HepG2 (cell line): ENCODE data around the gene MYOCOS. TPM values are rescaled to one million over a fixed set of nuclear protein-coding genes. Genes with fewer than 3 reads are reported as not detected.
A peak's percentile ranks its signal among the peaks of the same experiment; 100 is the strongest.

Experiments used
- ATAC-seq: fragments of 200-7000 bp; cut with Tn5 transposase; 3 replicates; pipeline ENCODE4 v1.9.1; 2020; ENCODE audit warnings: mild to moderate bottlenecking, moderate library complexity
- Bru-seq: library from RNA; stranded (reverse); fragments of 400-500 nt; gene quantifications from one replicate; lab custom pipeline; 2021; lab: Mats Ljungman, UMichigan
- BruChase-seq, 2 experiments: library from RNA; stranded (reverse); fragments of 400-500 nt; gene quantifications; one replicate each; lab custom pipeline; 2021; lab: Mats Ljungman, UMichigan
- BruUV-seq: library from RNA; stranded (reverse); fragments of 400-500 nt; replicated peaks from 2 replicates; lab custom pipeline; 2021; lab: Mats Ljungman, UMichigan
- CTCF ChIA-PET: fragments of 300-600 bp; formaldehyde crosslinking; extraction: SDS; loops from one replicate; lab custom pipeline; 2021; ENCODE audit warnings: low total read pairs, inconsistent platforms, low intra/inter-chr PET ratio; lab: Yijun Ruan, JAX
- POLR2A ChIA-PET: fragments of 350-600 bp; sonication (Branson Sonifier 250); formaldehyde crosslinking; loops from one replicate; lab custom pipeline; 2020; ENCODE audit warnings: antibody characterized with exemption, inconsistent platforms; lab: Yijun Ruan, JAX
- DNase-seq: peaks from one replicate; pipeline ENCODE4 v3.0.0-alpha.2; 2015; ENCODE audit warnings: low spot score
- FAIRE-seq: peaks from 3 replicates; lab custom pipeline; 2011; peaks lifted over from hg19 to GRCh38; lab: Jason Lieb, UNC
- H2AFZ ChIP-seq: one replicate; pipeline ENCODE4 v1.6.1; 2011; ENCODE audit warnings: low read length, inconsistent platforms
- H3K27ac ChIP-seq: fragments of 300-600 bp; 3 replicates; pipeline ENCODE4 v1.8.0; 2011; ENCODE audit warnings: mixed run types, mild to moderate bottlenecking, mixed read lengths, low read length, inconsistent platforms; ENCODE audit not compliant: insufficient read depth; ENCODE audit errors: extremely low read length
- H3K27me3 ChIP-seq, 2 experiments: fragments of 200-600 bp in 1 of 2; 2 replicates in 1 of 2; 3 replicates in 1 of 2; pipeline versions ENCODE4 v1.6.0 to v1.8.0; 2011; ENCODE audit warnings: low read length in 2 of 2, mild to moderate bottlenecking in 2 of 2, moderate library complexity in 2 of 2, inconsistent platforms in 1 of 2; ENCODE audit not compliant: insufficient read depth in 2 of 2, control insufficient read depth in 1 of 2
- H3K36me3 ChIP-seq, 2 experiments: fragments of 200-600 bp in 1 of 2; replicated peaks in 1 of 2; 2 replicates in 1 of 2; 3 replicates in 1 of 2; pipeline versions ENCODE4 v1.5.1 to v1.8.0; 2011; ENCODE audit warnings: low read length in 2 of 2, inconsistent platforms in 1 of 2; ENCODE audit not compliant: insufficient read depth in 2 of 2, control insufficient read depth in 1 of 2
- H3K4me1 ChIP-seq: 2 replicates; pipeline ENCODE4 v1.5.1; 2012; ENCODE audit warnings: low read length, inconsistent platforms; ENCODE audit not compliant: insufficient read depth
- H3K4me2 ChIP-seq: 2 replicates; pipeline ENCODE4 v1.6.0; 2011; ENCODE audit warnings: low read depth, low read length, inconsistent platforms
- H3K4me3 ChIP-seq, 3 experiments: fragments of 200-600 bp in 1 of 3; sonication (generic), shearing (Covaris generic) in 1 of 3; replicated peaks in 1 of 3; 2 replicates each; pipeline ENCODE4 v1.5.1; 2011 to 2016; ENCODE audit warnings: low read length in 3 of 3, inconsistent platforms in 2 of 3, low read depth in 2 of 3, mild to moderate bottlenecking in 2 of 3, control low read depth in 1 of 3, mixed read lengths in 1 of 3; ENCODE audit not compliant: insufficient read depth in 1 of 3
- H3K79me2 ChIP-seq: one replicate; pipeline ENCODE4 v1.6.1; 2011; ENCODE audit warnings: low read length, inconsistent platforms; ENCODE audit not compliant: insufficient read depth
- H3K9ac ChIP-seq: 2 replicates; pipeline ENCODE4 v1.6.0; 2011; ENCODE audit warnings: mild to moderate bottlenecking, low read depth, low read length, inconsistent platforms; ENCODE audit not compliant: insufficient read depth
- H3K9me3 ChIP-seq: 2 replicates; pipeline ENCODE4 v1.5.1; 2012; ENCODE audit warnings: mild to moderate bottlenecking, low read length
- H4K20me1 ChIP-seq: 2 replicates; pipeline ENCODE4 v1.6.0; 2011; ENCODE audit warnings: inconsistent platforms, mild to moderate bottlenecking, low read length, moderate library complexity; ENCODE audit not compliant: insufficient read depth
- ARID2 ChIP-seq: sonication (generic); formaldehyde crosslinking; IDR thresholded peaks from 2 replicates; pipeline ENCODE4 v1.8.1; 2022; ENCODE audit warnings: mild to moderate bottlenecking, missing genetic modification reagents, borderline replicate concordance
- FOXO1 ChIP-seq: sonication (generic); formaldehyde crosslinking; IDR thresholded peaks from 2 replicates; pipeline ENCODE4 v1.4.0; 2020; ENCODE audit warnings: missing genetic modification reagents
- HMG20B ChIP-seq: conservative IDR thresholded peaks from 2 replicates; pipeline ENCODE4 v1.6.1; 2016; ENCODE audit warnings: missing genetic modification reagents, missing compliant biosample characterization
- MEIS2 ChIP-seq: sonication (generic); formaldehyde crosslinking; IDR thresholded peaks from 2 replicates; pipeline ENCODE4 v1.9.0; 2021; ENCODE audit warnings: mild to moderate bottlenecking, missing genetic modification reagents
- TARDBP ChIP-seq: sonication (generic); formaldehyde crosslinking; IDR thresholded peaks from 2 replicates; pipeline ENCODE4 v1.8.0; 2022; ENCODE audit warnings: mild to moderate bottlenecking, missing genetic modification reagents
- TBL1XR1 ChIP-seq: fragments of 150-350 bp; IDR thresholded peaks from 2 replicates; pipeline ENCODE4 v1.6.1; 2014; ENCODE audit warnings: borderline replicate concordance, low read length; ENCODE audit not compliant: partially characterized antibody
- ZFYVE20 ChIP-seq: sonication (generic); formaldehyde crosslinking; IDR thresholded peaks from 2 replicates; pipeline ENCODE4 v1.8.0; 2023; ENCODE audit warnings: low read depth, mild to moderate bottlenecking, moderate library complexity, missing genetic modification reagents, borderline replicate concordance
- ZNF232 ChIP-seq: sonication (generic); formaldehyde crosslinking; IDR thresholded peaks from 2 replicates; pipeline ENCODE4 v1.4.0; 2020; ENCODE audit warnings: missing genetic modification reagents, borderline replicate concordance
- ZNF678 ChIP-seq: sonication (generic); formaldehyde crosslinking; IDR thresholded peaks from 2 replicates; pipeline ENCODE4 v1.4.0; 2020; ENCODE audit warnings: mild to moderate bottlenecking, missing genetic modification reagents
- ZNF883 ChIP-seq: sonication (generic); formaldehyde crosslinking; IDR thresholded peaks from 2 replicates; pipeline ENCODE4 v1.5.1; 2020; ENCODE audit warnings: mild to moderate bottlenecking, missing genetic modification reagents; ENCODE audit errors: not compliant biosample characterization
- WGBS: methylation state at CpG from one replicate; pipeline ENCODE4 v1.1.6; 2017; ENCODE audit warnings: low lambda C conversion rate; 5-methylcytosine and 5-hydroxymethylcytosine counted together
- in situ Hi-C: cut with HindIII; loops from 2 replicates; pipeline ENCODE4 v1.10.0; 2017; ENCODE audit warnings: low pct_unique_long_range_greater_than_20kb; ENCODE audit not compliant: extremely low pct_ligation_motif_present
- intact Hi-C: fragments of 100-400 bp; cut with micrococcal nuclease; formaldehyde crosslinking; loops from one replicate; pipeline ENCODE4 v1.10.0; 2022; ENCODE audit not compliant: unreplicated experiment
- long read RNA-seq, 2 experiments: library from RNA in 1 of 2; library from polyadenylated mRNA in 1 of 2; stranded (forward) in 1 of 2; unstranded in 1 of 2; transcript quantifications; one replicate each; pipeline ENCODE4 v2.0.0, GENCODE V29; 2019 to 2022
- polyA minus RNA-seq, 3 experiments: library from RNA; depleted of rRNA, polyadenylated mRNA; stranded (reverse); fragments of >200 nt; gene quantifications; 2 replicates each; pipeline ENCODE4 v1.2.3, GENCODE V29; 2011; ENCODE audit warnings: low replicate concordance in 1 of 3
- polyA plus RNA-seq, 8 experiments: library from polyadenylated mRNA; depleted of rRNA in 3 of 8; stranded (reverse) in 7 of 8; unstranded in 1 of 8; fragments of >200 nt; fragmentation: Illumina TruSeq in 4 of 8; extraction: Trizol in 4 of 8; gene quantifications; 2 replicates each; pipeline versions ENCODE4 v1.2.1 to v1.2.3, GENCODE V29; 2011 to 2016; ENCODE audit warnings: low read depth in 4 of 8, missing spikeins in 1 of 8, mixed read lengths in 1 of 8; ENCODE audit not compliant: insufficient read depth in 1 of 8
- total RNA-seq, 5 experiments: library from RNA; depleted of rRNA; stranded (reverse); fragments of >200 nt; fragmentation: Illumina TruSeq; extraction: Trizol; gene quantifications; 2 replicates each; pipeline ENCODE4 v1.2.3, GENCODE V29; 2016; ENCODE audit warnings: low read depth in 1 of 5

Gene MYOCOS
- not detected in 2 replicates for total RNA-seq (2016; rRNA removed; fragmentation: Illumina TruSeq; extraction: Trizol)
- total RNA-seq (2016; cell fraction: cytosol; rRNA removed; fragmentation: Illumina TruSeq; extraction: Trizol; ENCODE audit: low read depth): not detected in 2 replicates
- not detected in 2 replicates for total RNA-seq (2016; cell fraction: insoluble cytoplasmic fraction; rRNA removed; fragmentation: Illumina TruSeq; extraction: Trizol)
- total RNA-seq (2016; cell fraction: membrane; rRNA removed; fragmentation: Illumina TruSeq; extraction: Trizol): not detected in 2 replicates
- not detected in 2 replicates for total RNA-seq (2016; cell fraction: nucleus; rRNA removed; fragmentation: Illumina TruSeq; extraction: Trizol)
- not detected in 2 replicates for polyA plus RNA-seq (2011; rRNA removed)
- not detected in 2 replicates for polyA plus RNA-seq (2011; cell fraction: cytosol; rRNA removed)
- not detected in 2 replicates for polyA plus RNA-seq (2011; cell fraction: nucleus; rRNA removed)
- polyA plus RNA-seq (2012): not detected in 2 replicates
- polyA plus RNA-seq (2016; cell fraction: cytosol; fragmentation: Illumina TruSeq; extraction: Trizol; ENCODE audit: low read depth): not detected in 2 replicates
- polyA plus RNA-seq (2016; cell fraction: insoluble cytoplasmic fraction; fragmentation: Illumina TruSeq; extraction: Trizol; ENCODE audit: low read depth): not detected in 2 replicates
- not detected in 2 replicates for polyA plus RNA-seq (2016; cell fraction: membrane; fragmentation: Illumina TruSeq; extraction: Trizol; ENCODE audit: low read depth)
- not detected in 2 replicates for polyA plus RNA-seq (2016; cell fraction: nucleus; fragmentation: Illumina TruSeq; extraction: Trizol; ENCODE audit: insufficient read depth, low read depth)
- polyA minus RNA-seq (2011; rRNA and poly(A)+ RNA removed; ENCODE audit: low replicate concordance): not detected in 2 replicates
- not detected in 2 replicates for polyA minus RNA-seq (2011; cell fraction: cytosol; rRNA and poly(A)+ RNA removed)
- polyA minus RNA-seq (2011; cell fraction: nucleus; rRNA and poly(A)+ RNA removed): not detected in 2 replicates
- percentile 22 among the genes with signal in this experiment for Bru-seq, nascent RNA
- BruChase-seq, experiment 1, labeled RNA remaining after a 6-hour chase: percentile 37 among the genes with signal in this experiment
- percentile 42 among the genes with signal in this experiment for BruChase-seq, experiment 2, labeled RNA remaining after a 2-hour chase
- long read RNA-seq, experiment 1: 0 reads
- long read RNA-seq, experiment 2: 0 reads

GRCh38 chr1:171622152-171622462 is at the start of gene MYOCOS:
TSS of gene MYOCOS (plus strand) at chr1:171622243. CDS start at chr1:171623884, 1,641 bp downstream.
- FAIRE-seq (no peak), DNase-seq (no peak), ATAC-seq (no peak)
- H3K4me2 ChIP-seq: no peak within 1 kb of the TSS
- BruUV-seq: no TSS peak
- no peaks in the 10 kb centered on the region for H3K9me3 ChIP-seq
- intact Hi-C loops (no loop called here), in situ Hi-C loops (no loop called here)
- ChIA-PET POLR2A (interaction anchor here (1.0 kb wide), 1 partner anchor 16 kb away, joined by 3 read pairs; no protein-coding TSS in a partner anchor), CTCF (no interaction called here)
- no peak within 1 kb of the TSS for H3K27ac ChIP-seq
- no peaks in the 10 kb centered on the region for H3K79me2 ChIP-seq
- H3K27me3 ChIP-seq: no peaks in the 10 kb centered on the region; a peak in 2 of 5 replicates
- H3K36me3 ChIP-seq: no peaks in the 10 kb centered on the region
- H3K4me3 ChIP-seq: no peak within 1 kb of the TSS
- no peaks in the 10 kb centered on the region for H4K20me1 ChIP-seq
- TF ChIP-seq ZNF883 (no peak), ZNF232 (CRISPR knock-in tag) (no peak), TARDBP (CRISPR knock-in tag) (no peak), TBL1XR1 (no peak), ARID2 (CRISPR knock-in tag) (no peak), ZNF678 (CRISPR knock-in tag) (no peak), HMG20B (CRISPR knock-in tag) (no peak), MEIS2 (CRISPR knock-in tag) (no peak), FOXO1 (CRISPR knock-in tag) (no peak), ZFYVE20 (no peak)
- no peak within 1 kb of the TSS for H3K9ac ChIP-seq
- 45% methylated on average over 7 of the region's 7 CpGs for WGBS
- H2AFZ ChIP-seq: no peak within 1 kb of the TSS
- peaks cover 5% of the 10 kb centered on the region; the same call in 1 of the 2 replicates for H3K4me1 ChIP-seq
